Endodermal cell (in vitro differentiated cells): Measurements from ENCODE around the gene G6PD. TPM values are rescaled to one million over a fixed set of nuclear protein-coding genes. Genes with fewer than 3 reads are reported as not detected.
A peak's percentile ranks its signal among the peaks of the same experiment; 100 is the strongest.
"Not testable (repeated sequence)": the region's sequence is repeated elsewhere in the genome, so short reads cannot be mapped to it uniquely, and the experiment has no call there.

Experiments used
- DNase-seq: peaks from one replicate; pipeline ENCODE4 v3.0.0-alpha.2; 2017
- H3K27ac ChIP-seq: 2 replicates; pipeline ENCODE4 v1.5.1; 2013; ENCODE audit warnings: mild to moderate bottlenecking, low read depth, low read length, moderate library complexity
- H3K27me3 ChIP-seq: 2 replicates; pipeline ENCODE4 v1.6.1; 2013; ENCODE audit warnings: mild to moderate bottlenecking, low read length, moderate library complexity; ENCODE audit not compliant: insufficient read depth, control insufficient read depth, poor library complexity, severe bottlenecking
- H3K36me3 ChIP-seq: 2 replicates; pipeline ENCODE4 v1.7.0; 2013; ENCODE audit warnings: mild to moderate bottlenecking, low read length, moderate library complexity; ENCODE audit not compliant: control insufficient read depth, insufficient read depth
- H3K4me1 ChIP-seq: one replicate; pipeline ENCODE4 v1.7.0; 2013; ENCODE audit warnings: low read length; ENCODE audit not compliant: control insufficient read depth, insufficient read depth
- H3K4me3 ChIP-seq: 2 replicates; pipeline ENCODE4 v1.5.1; 2013; ENCODE audit warnings: mild to moderate bottlenecking, low read length, moderate library complexity
- H3K9ac ChIP-seq: 2 replicates; pipeline ENCODE4 v1.6.1; 2013; ENCODE audit warnings: mild to moderate bottlenecking, low read length, moderate library complexity; ENCODE audit not compliant: poor library complexity, severe bottlenecking; ENCODE audit errors: extremely low read depth
- H3K9me3 ChIP-seq: 2 replicates; pipeline ENCODE4 v1.6.1; 2013; ENCODE audit warnings: mild to moderate bottlenecking, low read length, moderate library complexity; ENCODE audit not compliant: control insufficient read depth
- H3K27ac Mint-ChIP-seq: 2 replicates; pipeline ENCODE4 v1.8.0; 2020; ENCODE audit warnings: mixed read lengths
- H3K27me3 Mint-ChIP-seq: 2 replicates; pipeline ENCODE4 v1.8.0; 2021; ENCODE audit warnings: mild to moderate bottlenecking, mixed read lengths; ENCODE audit not compliant: insufficient read depth
- H3K36me3 Mint-ChIP-seq: 2 replicates; pipeline ENCODE4 v1.8.0; 2020; ENCODE audit warnings: low read depth, mixed read lengths
- H3K4me1 Mint-ChIP-seq: 2 replicates; pipeline ENCODE4 v1.8.0; 2020; ENCODE audit warnings: mixed read lengths
- H3K4me3 Mint-ChIP-seq: 2 replicates; pipeline ENCODE4 v1.8.0; 2020; ENCODE audit warnings: mild to moderate bottlenecking, moderate library complexity, mixed read lengths
- H3K9me3 Mint-ChIP-seq: 2 replicates; pipeline ENCODE4 v1.8.0; 2020; ENCODE audit warnings: mild to moderate bottlenecking, mixed read lengths
- CTCF ChIP-seq: fragments of 200-600 bp; sonication (generic); conservative IDR thresholded peaks from 2 replicates; pipeline ENCODE4 v1.5.0; 2021; ENCODE audit warnings: antibody characterized with exemption, mild to moderate bottlenecking
- WGBS, 2 experiments: methylation state at CpG; one replicate each; pipeline versions ENCODE4 v1.1.5 to v1.1.7; 2013; ENCODE audit warnings: missing lambda C conversion rate in 2 of 2, mixed read lengths in 1 of 2; ENCODE audit not compliant: insufficient coverage in 1 of 2, insufficient read length in 1 of 2; 5-methylcytosine and 5-hydroxymethylcytosine counted together
- total RNA-seq, 2 donors: library from RNA; stranded (reverse); fragmentation: NEBNext Ultra II Directional in 1 of 2; extraction: Animal tissue kit (Norgen Biotek cat#: 25700) in 1 of 2; gene quantifications; 2 replicates in 1 of 2; 3 replicates in 1 of 2; pipeline ENCODE4 v1.2.1, GENCODE V29; 2021

Gene G6PD
- total RNA-seq, 2 donors from 2014 or later: 71.7 to 81.4 TPM

DNA sequence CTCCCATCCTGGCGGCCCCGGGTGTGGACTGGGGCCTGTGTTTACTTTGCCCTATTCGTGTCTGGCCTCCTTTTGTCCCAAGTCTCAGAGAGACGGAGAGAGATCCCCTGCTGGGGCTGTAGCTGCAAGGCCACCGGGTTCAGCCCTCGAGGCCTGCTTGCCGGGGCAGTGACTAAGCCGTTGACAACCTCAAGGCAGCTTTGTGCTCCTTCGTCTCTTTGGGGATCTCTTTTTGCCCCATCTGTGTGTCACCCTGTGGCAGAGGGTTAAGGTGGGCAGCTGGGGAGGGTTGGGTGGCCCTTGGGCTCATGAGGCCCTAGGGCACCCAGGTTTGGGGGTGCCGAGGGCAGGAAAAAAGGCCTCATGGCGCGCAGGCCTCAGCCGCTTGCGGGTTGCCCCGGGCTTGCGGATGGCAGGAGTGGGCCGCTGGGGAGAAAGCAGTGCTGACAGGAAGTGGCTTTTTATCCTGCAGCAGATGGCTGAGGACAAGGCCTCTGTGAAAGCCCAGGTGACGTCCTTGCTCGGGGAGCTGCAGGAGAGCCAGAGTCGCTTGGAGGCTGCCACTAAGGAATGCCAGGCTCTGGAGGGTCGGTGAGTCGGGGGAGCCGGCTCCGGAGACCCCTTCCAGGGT is 11.5 kb upstream of the G6PD start:
- DNase-seq, H3K4me3 ChIP-seq, H3K27ac Mint-ChIP-seq, H3K4me1 ChIP-seq, H3K9me3 ChIP-seq, H3K9ac ChIP-seq, H3K27ac ChIP-seq, H3K27me3 ChIP-seq, H3K36me3 Mint-ChIP-seq, H3K4me3 Mint-ChIP-seq, H3K4me1 Mint-ChIP-seq, H3K36me3 ChIP-seq, H3K27me3 Mint-ChIP-seq: not testable (repeated sequence)
- H3K9me3 Mint-ChIP-seq: peaks cover 20% of the 10 kb centered on the region
- 100% methylated on average over 4 of the region's 24 CpGs; no CpG with 5 or more reads in 1 of the 2 experiments for WGBS, 2 experiments

DNA sequence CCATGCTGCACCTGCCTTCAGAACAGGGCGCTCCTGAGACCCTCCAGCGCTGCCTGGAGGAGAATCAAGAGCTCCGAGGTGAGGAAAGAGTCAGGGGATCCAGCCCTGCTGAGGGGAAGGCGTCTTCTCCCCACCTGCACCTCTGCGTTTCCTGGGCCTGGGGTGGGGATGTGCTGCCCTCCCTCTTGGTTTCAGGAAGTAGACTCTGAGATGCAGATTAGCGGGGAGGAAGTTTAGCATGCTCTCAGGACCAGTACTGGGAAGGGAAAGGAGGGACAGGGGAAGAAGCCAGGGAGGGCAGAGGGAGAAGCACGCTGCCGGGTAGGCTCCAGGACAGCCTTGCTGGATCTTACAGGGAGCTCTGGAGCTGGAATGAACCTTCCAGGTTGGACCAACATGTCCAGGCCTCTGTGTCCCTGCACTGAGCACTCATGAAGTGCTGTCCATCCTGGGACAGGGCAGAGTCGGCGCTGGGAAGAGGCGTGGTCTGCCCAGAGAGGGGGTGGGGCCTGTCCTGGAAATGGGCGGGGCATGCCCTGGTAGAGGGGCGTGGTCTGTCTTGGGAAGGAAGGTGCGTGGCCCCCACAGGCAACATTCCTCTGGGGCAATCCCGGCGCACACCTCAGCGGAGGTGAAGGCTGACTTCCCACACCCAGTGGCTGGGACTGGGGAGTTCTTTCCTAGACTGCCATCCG is 5.6 kb upstream of the G6PD start:
- not testable (repeated sequence) for H3K4me3 Mint-ChIP-seq, H3K4me1 Mint-ChIP-seq, H3K27ac Mint-ChIP-seq, H3K36me3 ChIP-seq, H3K4me3 ChIP-seq, H3K27me3 ChIP-seq, H3K27ac ChIP-seq, H3K4me1 ChIP-seq, H3K27me3 Mint-ChIP-seq, DNase-seq, H3K9ac ChIP-seq, H3K9me3 ChIP-seq
- 94% methylated on average over 7 of the region's 18 CpGs; no CpG with 5 or more reads in 1 of the 2 experiments for WGBS, 2 experiments
- H3K36me3 Mint-ChIP-seq: peaks cover 20% of the 10 kb centered on the region
- H3K9me3 Mint-ChIP-seq: peaks cover 62% of the 10 kb centered on the region

GRCh38 chrX:154549766-154550165 is 3.1 kb upstream of the G6PD start:
- Histone ChIP-seq H3K9ac (no peak overlapping the region), H3K4me3 (no peak overlapping the region), H3K9me3 (no peaks in the 10 kb centered on the region), H3K27ac (no peak overlapping the region), H3K36me3 (peaks cover 6% of the 10 kb centered on the region), H3K27me3 (no peaks in the 10 kb centered on the region), H3K4me1 (no peaks in the 10 kb centered on the region)
- Mint-ChIP-seq H3K27me3 (no peaks in the 10 kb centered on the region), H3K4me1 (peaks cover 7% of the 10 kb centered on the region), H3K27ac (no peak overlapping the region), H3K4me3 (no peak overlapping the region), H3K36me3 (peaks cover 22% of the 10 kb centered on the region), H3K9me3 (peaks cover 68% of the 10 kb centered on the region)
- DNase-seq: no peak
- TF ChIP-seq CTCF: no peak
- no CpG with 5 or more reads among the region's 1 CpG for WGBS, 2 experiments

- Mint-ChIP-seq H3K27ac (peak overlapping the region; percentile 96), H3K4me1 (peaks cover 7% of the 10 kb centered on the region), H3K9me3 (peaks cover 58% of the 10 kb centered on the region), H3K4me3 (peak overlapping the region; percentile 85), H3K36me3 (peaks cover 19% of the 10 kb centered on the region), H3K27me3 (no peaks in the 10 kb centered on the region)
- no peak for TF ChIP-seq CTCF
- Histone ChIP-seq H3K4me3 (peak overlapping the region; percentile 97), H3K27me3 (no peaks in the 10 kb centered on the region), H3K36me3 (peaks cover 13% of the 10 kb centered on the region), H3K27ac (no peak overlapping the region), H3K9ac (peak overlapping the region; percentile 71), H3K4me1 (no peaks in the 10 kb centered on the region), H3K9me3 (no peaks in the 10 kb centered on the region)
- no peak for DNase-seq
- 1 to 8% methylated on average over 6 to 9 of the region's 9 CpGs for WGBS, 2 experiments
Measured at GRCh38 chrX:154548028-154548316, 1.3 kb upstream of the G6PD start.
